GM19043 (cell line): ENCODE measurements around the gene CDK6.

Experiments used
- ATAC-seq: cut with Tn5 transposase; IDR thresholded peaks from one replicate; pipeline ENCODE4 v1.9.1; 2021; ENCODE audit warnings: low read depth; ENCODE audit not compliant: unreplicated experiment

Gene CDK6

DNA sequence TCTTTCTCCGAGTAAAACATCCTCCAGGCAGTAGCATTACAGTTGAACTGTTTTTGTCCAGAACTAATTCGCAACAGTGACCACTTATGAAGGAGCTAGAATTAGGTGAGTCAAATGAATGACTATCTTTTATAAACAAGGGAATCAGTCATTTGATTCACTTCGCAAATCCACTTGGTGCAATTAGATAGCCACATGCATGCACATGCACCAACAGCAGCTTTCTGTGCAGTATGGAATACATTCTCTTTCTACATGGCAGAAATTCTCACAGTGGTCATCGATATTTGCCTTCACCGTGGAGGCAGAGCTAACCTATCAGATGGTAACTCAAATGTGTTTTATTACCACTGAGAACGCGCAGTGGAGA lies 118.8 kb downstream of the CDK6 start:
- peak; percentile 6 for ATAC-seq

- no peak for ATAC-seq
Observed at GRCh38 chr7:92716825-92717580, 119.4 kb downstream of the CDK6 start.

- no peak for ATAC-seq
Observed at GRCh38 chr7:92715963-92716362, 120.4 kb downstream of the CDK6 start.

- no peak for ATAC-seq
Observed at GRCh38 chr7:92714767-92715166, 121.6 kb downstream of the CDK6 start.

- no peak for ATAC-seq
Observed at GRCh38 chr7:92714280-92714679, 122.1 kb downstream of the CDK6 start.

DNA sequence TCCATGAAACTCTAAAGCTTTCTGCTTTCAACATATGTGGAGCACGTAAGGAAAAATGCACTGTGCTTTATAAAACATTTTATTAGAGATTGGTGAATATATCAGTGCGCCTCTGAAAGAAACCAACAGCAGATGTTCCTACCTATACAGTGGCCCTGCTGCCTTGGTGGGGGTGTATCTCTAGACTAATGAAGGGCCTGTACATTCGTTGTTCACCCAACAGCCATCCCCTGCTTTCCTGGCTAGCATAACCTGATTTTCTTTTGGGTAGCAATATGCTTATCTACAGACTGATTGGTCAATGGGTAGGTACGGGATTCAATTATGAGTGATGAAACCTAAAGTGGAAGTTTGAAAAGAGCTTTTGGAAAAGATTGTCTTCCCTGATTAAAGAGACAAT lies 126.5 kb downstream of the CDK6 start:
- no peak for ATAC-seq

DNA sequence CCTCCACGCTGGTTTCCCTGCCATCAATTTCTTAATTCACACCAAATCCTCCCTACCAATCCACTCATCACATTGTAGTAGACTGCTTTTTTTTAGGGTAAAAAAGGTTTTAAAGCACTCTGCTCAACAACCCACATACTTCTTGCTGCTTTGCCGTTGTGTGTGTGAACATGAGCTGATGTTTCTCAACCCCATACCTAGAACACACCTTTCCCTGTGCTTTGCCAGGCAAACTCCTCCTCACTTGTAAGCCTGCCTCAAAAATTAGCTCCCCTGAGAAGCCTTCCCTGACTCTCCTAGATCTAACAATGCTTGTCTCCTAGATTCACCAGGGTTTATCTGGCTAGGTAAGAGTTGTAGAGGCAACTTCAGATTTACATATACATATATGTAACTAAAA lies 127.2 kb downstream of the CDK6 start:
- no peak for ATAC-seq

GRCh38 chr7:92708111-92709042 lies 128.0 kb downstream of the CDK6 start:
- ATAC-seq, result no peak

- no peak for ATAC-seq
Observed at GRCh38 chr7:92707435-92707834, 128.9 kb downstream of the CDK6 start.

GRCh38 chr7:92706563-92706962 lies 129.8 kb downstream of the CDK6 start:
- no peak for ATAC-seq

- no peak for ATAC-seq
Observed at GRCh38 chr7:92705831-92706230, 130.5 kb downstream of the CDK6 start.

DNA sequence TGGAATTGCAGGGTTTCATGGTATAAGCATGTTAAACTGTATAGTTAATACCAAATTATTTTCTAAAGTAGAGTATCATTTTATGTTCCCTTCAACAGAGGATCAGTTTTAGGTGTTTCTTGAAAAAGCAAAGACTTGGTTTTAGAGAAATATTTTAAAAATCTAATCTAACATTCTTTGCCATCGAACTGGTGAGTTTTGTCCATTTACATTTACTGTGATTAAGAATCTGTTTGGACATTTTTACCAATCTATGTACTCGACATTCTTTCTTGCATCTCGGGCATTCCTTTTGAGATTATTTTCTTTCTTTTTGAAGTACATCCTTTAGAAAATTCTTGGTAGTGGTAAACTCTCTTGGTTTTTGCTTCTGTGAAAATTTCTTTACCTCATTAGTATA lies 131.5 kb downstream of the CDK6 start:
- ATAC-seq, result no peak

DNA sequence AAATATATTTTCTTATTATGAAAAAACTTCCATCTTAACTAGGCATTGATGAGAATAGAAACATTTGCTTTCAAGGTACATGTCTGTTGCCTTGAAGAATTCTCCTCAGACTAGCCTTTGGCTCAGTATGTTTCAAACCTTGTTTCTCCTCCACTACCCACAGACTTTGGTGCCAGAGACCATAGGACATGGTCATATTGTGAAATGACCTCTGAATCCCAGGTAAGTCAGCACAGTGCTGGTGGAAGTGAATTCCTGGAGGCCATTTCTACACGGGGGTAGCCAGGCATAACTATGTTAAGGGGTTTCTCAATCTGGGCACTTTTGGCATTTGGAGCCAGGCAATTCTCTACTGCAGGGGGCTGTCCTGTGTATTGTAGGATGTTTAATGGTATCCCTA lies 133.8 kb downstream of the CDK6 start:
- no peak for ATAC-seq

DNA sequence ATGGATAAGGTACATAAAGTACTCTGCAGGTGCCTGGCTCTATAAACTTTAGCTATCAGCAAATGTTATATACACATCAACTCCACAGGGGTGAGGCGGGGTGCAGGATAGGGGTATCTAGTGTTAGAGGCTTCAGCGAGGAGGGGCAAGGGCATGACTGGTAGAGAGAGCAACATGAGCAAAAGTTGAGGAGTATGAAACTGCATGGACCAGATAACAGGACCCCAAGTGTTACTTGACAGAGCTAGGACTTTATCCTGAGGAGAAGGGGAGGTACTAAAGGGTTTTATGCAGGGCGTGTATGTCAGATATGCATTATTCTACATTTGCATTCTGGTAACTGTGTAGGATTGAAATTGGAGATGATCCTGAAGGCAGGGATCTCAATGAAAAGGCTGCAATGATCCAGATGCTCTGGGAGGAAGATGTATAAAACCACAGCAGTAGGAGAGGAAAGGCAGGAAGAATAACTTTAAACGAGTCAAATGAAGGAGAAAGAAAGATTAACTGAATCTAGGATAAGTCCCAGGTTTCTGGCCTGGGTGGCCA lies 136.3 kb downstream of the CDK6 start:
- no peak for ATAC-seq

- no peak for ATAC-seq
Observed at GRCh38 chr7:92699560-92699959, 136.8 kb downstream of the CDK6 start.

- no peak for ATAC-seq
Observed at GRCh38 chr7:92698237-92698841, 138.0 kb downstream of the CDK6 start.

DNA sequence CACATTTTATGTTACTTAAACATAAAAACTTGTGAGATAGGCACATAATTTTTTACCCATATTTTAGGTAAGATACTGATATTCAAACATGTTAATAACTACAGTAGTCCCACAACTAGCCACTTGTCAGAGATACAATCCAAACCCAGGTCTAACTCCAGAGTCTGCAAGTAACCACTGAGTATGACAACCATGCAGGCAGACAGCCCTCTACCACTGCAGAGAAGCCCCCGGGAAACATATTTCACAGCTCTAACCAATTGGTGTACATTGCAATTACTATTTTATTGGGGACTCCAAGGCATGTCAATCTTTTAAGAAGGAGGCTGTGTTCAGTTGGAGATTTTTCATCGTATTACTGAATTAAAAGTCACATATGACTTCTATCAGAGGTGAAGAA lies 139.0 kb downstream of the CDK6 start:
- no peak for ATAC-seq

DNA sequence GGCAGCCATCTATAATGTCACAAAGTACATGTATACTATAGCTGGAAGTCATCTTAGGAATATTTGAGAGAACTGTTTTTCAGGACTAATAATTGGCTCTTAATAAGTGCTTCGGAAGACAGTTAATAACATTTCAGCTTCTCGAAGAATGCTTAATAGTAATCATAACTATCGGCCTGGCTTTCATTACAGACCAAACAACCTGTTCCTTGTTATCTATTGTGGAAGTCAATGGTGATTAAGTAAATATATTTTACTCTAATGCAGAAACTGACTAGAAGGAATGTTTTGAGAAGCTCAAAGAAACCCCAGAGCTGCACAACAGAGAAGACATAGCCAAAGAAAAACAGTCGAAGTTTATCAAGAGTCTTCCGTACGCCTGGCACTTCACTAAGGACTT lies 139.4 kb downstream of the CDK6 start:
- ATAC-seq, result no peak

- no peak for ATAC-seq
Observed at GRCh38 chr7:92696584-92696983, 139.8 kb downstream of the CDK6 start.

- ATAC-seq, result no peak
Observed at GRCh38 chr7:92695308-92696261, 140.8 kb downstream of the CDK6 start.
